CD4-positive, alpha-beta T cell treated with Interleukin-12 subunit alpha and Interleukin-12 subunit beta, for 1 hour (primary cell): ENCODE data around the gene ALOX12B.

Source experiments
- DNase-seq: peaks from one replicate; pipeline ENCODE4 v3.0.0-alpha.2; 2020

Gene ALOX12B

GRCh38 chr17:8087075-8087951, at the start of gene ALOX12B:
TSS of gene ALOX12B (minus strand) at chr17:8087716. CDS start at chr17:8087442, 274 bp downstream.
- DNase-seq, result no peak

GRCh38 chr17:8133941-8134340, 46.4 kb upstream of the ALOX12B start:
- no peak for DNase-seq

- no peak for DNase-seq
Measured at GRCh38 chr17:8133399-8133798, 45.9 kb upstream of the ALOX12B start.

GRCh38 chr17:8131844-8132441, 44.4 kb upstream of the ALOX12B start:
- DNase-seq, result no peak

- DNase-seq, result no peak
Measured at GRCh38 chr17:8128125-8128784, 40.7 kb upstream of the ALOX12B start.

GRCh38 chr17:8126491-8127066, 39.1 kb upstream of the ALOX12B start:
- DNase-seq, result peak; percentile 60

- peak; percentile 16 for DNase-seq
Measured at GRCh38 chr17:8125947-8126490, 38.5 kb upstream of the ALOX12B start.

- peak; percentile 91 for DNase-seq
Measured at GRCh38 chr17:8125154-8125946, 37.8 kb upstream of the ALOX12B start.

- peak; percentile 20 for DNase-seq
Measured at GRCh38 chr17:8124350-8125153, 37.0 kb upstream of the ALOX12B start.

- no peak for DNase-seq
Measured at GRCh38 chr17:8123695-8124349, 36.3 kb upstream of the ALOX12B start, which contains the start of gene HES7. TSS of gene HES7 (minus strand) at chr17:8124106. CDS start at chr17:8124084, 22 bp downstream.

GRCh38 chr17:8122924-8123694, 35.6 kb upstream of the ALOX12B start:
- no peak for DNase-seq

- DNase-seq, result no peak
Measured at GRCh38 chr17:8122422-8122923, 35.0 kb upstream of the ALOX12B start.

- peak; percentile 59 for DNase-seq
Measured at GRCh38 chr17:8121681-8122421, 34.3 kb upstream of the ALOX12B start.

GRCh38 chr17:8121407-8121680, 33.8 kb upstream of the ALOX12B start:
- no peak for DNase-seq

- peak; percentile 76 for DNase-seq
Measured at GRCh38 chr17:8120520-8121406, 33.2 kb upstream of the ALOX12B start.

GRCh38 chr17:8119581-8120519, 32.3 kb upstream of the ALOX12B start:
- DNase-seq, result peak; percentile 93
